SK-N-SH treated with all-trans-retinoic acid at 6 μM for 48 hours (cell line): ENCODE results near the gene OSBP.

ENCODE experiments used
- SNAI2 ChIP-seq: fragments of 250-450 bp; sonication (Bioruptor Pico); IDR thresholded peaks from 2 replicates; pipeline ENCODE4 v1.5.0; 2020; ENCODE audit warnings: mild to moderate bottlenecking, moderate library complexity
- ZFP30 ChIP-seq: fragments of 450-650 bp; formaldehyde crosslinking; IDR thresholded peaks from 2 replicates; pipeline ENCODE4 v1.5.0; 2022; ENCODE audit warnings: mild to moderate bottlenecking, moderate library complexity
- TF ChIP-seq, protein P1 (sequence below): fragments of 250-450 bp; sonication (Bioruptor Pico); IDR thresholded peaks from 2 replicates; pipeline ENCODE4 v1.8.0; 2020; ENCODE audit warnings: mild to moderate bottlenecking, moderate library complexity, borderline replicate concordance

DNA sequence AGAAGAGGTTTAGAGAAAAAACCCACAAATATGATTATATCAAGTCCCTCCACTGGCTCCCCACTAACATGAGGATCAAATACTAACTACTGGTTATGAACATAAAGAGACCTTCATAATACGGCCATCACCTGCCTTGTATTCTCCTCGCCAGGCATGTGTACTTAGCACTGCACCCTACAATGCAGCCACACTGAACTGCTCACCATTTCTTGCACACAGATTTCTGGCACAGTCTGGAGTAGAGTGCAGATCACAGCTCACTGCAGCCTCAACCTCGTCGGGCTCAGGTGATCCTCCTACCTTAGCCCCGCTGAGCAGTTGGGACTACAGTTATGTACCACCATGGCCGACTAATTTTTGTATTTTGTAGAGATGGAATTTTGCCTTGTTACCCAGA lies 13.1 kb downstream of the OSBP start:
- TF ChIP-seq, protein P1, sequence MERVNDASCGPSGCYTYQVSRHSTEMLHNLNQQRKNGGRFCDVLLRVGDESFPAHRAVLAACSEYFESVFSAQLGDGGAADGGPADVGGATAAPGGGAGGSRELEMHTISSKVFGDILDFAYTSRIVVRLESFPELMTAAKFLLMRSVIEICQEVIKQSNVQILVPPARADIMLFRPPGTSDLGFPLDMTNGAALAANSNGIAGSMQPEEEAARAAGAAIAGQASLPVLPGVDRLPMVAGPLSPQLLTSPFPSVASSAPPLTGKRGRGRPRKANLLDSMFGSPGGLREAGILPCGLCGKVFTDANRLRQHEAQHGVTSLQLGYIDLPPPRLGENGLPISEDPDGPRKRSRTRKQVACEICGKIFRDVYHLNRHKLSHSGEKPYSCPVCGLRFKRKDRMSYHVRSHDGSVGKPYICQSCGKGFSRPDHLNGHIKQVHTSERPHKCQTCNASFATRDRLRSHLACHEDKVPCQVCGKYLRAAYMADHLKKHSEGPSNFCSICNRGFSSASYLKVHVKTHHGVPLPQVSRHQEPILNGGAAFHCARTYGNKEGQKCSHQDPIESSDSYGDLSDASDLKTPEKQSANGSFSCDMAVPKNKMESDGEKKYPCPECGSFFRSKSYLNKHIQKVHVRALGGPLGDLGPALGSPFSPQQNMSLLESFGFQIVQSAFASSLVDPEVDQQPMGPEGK (CRISPR knock-in tag), result no peak
- no peak for TF ChIP-seq SNAI2 (CRISPR knock-in tag)
- TF ChIP-seq ZFP30 (CRISPR knock-in tag), result no peak
